ENCODE data around the gene SLC22A23.
A peak's percentile ranks its signal among the peaks of the same experiment; 100 is the strongest.
"Not testable (repeated sequence)": the region's sequence is repeated elsewhere in the genome, so short reads cannot be mapped to it uniquely, and the experiment has no call there.

SLC22A23 gene

DNA sequence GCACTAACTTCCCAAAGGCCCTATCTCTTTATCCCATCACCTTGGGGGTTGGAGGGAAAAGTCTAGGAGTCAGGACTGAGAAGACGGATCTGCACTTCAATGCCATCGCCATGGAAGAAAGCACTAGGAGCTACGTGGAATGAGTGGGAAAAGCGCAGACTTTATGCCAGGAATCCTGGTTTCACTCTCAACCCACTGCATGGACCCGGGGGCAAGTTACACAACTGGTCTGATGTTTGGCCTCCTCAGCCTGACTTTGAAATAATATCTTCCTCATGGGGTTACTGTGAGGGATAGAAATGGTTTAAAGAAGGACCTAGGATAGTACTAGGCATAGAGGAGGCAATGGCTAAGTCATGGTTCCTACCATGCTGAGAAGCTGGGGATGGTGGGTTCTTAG, 211.6 kb downstream of the SLC22A23 start:
- H3K4me3 ChIP-seq (ENCODE audit: low read depth, low read length): no peak overlapping the region
- TF ChIP-seq, protein P1, sequence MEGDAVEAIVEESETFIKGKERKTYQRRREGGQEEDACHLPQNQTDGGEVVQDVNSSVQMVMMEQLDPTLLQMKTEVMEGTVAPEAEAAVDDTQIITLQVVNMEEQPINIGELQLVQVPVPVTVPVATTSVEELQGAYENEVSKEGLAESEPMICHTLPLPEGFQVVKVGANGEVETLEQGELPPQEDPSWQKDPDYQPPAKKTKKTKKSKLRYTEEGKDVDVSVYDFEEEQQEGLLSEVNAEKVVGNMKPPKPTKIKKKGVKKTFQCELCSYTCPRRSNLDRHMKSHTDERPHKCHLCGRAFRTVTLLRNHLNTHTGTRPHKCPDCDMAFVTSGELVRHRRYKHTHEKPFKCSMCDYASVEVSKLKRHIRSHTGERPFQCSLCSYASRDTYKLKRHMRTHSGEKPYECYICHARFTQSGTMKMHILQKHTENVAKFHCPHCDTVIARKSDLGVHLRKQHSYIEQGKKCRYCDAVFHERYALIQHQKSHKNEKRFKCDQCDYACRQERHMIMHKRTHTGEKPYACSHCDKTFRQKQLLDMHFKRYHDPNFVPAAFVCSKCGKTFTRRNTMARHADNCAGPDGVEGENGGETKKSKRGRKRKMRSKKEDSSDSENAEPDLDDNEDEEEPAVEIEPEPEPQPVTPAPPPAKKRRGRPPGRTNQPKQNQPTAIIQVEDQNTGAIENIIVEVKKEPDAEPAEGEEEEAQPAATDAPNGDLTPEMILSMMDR (IDR thresholded peaks at IDR 0.05; ENCODE audit: low read depth, low read length): no peak

DNA sequence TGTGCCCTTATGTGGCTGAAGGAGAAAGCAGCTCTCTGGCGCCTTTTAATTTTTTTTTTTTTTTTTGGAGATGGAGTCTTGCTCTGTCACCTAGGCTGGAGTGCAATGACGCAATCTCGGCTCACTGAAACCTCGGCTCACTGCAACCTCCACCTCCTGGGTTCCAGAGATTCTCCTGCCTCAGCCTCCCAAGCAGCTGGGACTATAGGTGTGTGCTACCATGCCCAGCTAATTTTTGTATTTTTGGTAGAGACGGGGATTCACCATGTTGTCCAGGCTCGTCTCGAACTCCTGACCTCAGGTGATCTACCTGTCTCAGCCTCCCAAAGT, 212.1 kb downstream of the SLC22A23 start:
- H3K4me3 ChIP-seq (ENCODE audit: low read depth, low read length): not testable (repeated sequence)

DNA sequence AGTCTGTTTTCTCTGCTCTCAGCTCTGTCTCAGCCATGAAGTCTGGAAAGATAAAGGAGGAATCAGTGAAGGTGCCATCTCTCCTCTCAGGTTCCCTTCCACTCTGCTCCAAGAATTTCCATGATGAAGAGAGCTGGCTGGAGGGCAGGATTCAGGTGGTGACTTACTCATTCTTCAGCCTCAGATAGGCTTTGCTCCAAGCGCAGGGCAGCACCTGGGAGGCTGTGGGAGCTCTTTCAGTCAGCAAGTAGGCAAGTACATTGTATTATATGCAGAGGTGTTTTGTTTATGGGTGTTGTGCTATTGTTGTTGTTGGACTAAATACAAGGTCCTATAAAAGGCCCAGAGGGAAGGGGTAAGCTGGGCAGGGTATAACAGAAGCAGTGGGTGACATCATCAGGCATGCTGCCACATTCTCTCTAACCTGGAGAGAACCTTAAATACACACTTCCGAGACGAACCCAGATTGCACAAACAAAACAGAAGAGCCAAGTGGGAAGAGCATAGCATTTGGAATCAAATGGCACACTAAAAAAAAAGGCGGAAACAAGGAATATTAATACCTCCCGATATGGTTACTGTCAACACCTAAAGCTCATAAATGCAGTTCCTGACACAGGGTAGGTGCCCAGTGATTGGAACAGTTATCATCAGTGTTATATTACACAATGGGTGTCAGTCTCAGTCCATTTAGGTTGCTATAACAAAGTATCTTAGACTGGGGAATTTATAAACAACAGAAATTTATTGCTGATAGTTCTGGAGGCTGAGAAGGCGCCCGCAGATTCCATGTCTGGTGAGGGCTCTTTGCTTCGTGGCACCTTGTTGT, 212.6 kb downstream of the SLC22A23 start:
- H3K4me3 ChIP-seq (ENCODE audit: low read depth, low read length): no peak overlapping the region
- TF ChIP-seq, protein P1 (IDR thresholded peaks at IDR 0.05; ENCODE audit: low read depth, low read length): no peak

DNA sequence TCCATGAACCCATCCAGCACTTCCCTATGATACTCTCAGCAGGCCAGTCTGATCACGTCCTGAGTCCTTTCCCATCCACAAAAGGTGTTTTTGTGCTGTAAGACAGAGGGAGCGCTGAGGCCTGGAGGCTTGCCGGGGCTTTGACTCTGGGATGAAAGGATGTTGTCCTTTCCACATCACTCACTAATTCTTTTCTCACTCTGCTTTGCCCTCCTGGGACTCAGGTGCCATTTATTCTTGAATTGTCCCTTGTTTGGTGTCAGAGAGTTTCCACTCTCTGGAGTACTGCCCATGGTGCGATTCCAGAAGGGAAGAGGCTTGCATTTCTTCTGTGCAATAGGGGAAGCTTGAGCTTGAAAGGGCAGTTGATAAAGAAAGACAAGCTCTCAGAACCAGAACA, 214.1 kb downstream of the SLC22A23 start:
- TF ChIP-seq, protein P1 (IDR thresholded peaks at IDR 0.05; ENCODE audit: low read depth, low read length): no peak
- H3K4me3 ChIP-seq (ENCODE audit: low read depth, low read length): no peak overlapping the region

DNA sequence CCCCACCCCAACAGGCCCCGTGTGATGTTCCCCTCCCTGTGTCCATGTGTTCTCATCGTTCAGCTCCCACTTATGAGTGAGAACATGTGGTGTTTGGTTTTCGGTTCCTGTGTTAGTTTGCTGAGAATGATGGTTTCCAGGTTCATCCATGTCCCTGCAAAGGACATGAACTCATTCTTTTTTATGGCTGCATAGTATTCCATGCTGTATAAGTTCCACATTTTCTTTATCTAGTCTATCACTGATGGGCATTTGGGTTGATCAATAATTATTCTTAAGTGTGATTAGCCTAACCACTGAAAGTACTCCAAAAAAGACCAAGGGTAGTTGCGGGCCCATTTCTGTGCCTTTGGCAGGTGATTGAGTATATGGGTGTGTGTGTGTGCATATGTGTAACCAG, 215.1 kb downstream of the SLC22A23 start:
- H3K4me3 ChIP-seq (ENCODE audit: low read depth, low read length): not testable (repeated sequence)

DNA sequence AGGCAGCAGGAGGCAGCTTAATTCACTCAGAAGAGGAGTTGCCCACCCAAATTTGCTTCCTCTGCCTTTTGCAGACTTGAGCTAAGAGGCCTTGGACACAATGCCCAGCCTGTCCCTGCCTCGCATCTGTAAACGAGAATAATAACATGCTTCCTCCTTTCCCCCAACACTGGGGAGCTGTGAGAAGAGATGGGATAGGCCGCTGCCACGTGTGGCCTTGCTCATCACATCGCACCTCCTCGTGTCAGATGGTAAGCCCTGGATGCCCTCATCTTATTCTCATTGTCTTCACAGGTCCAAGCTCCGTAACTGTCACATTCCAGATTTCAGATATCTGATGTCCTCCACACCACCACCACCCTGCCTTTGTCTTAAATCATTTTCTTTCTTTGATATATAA, 216.3 kb downstream of the SLC22A23 start:
- H3K4me3 ChIP-seq (ENCODE audit: low read depth, low read length): no peak overlapping the region
- TF ChIP-seq, protein P1 (IDR thresholded peaks at IDR 0.05; ENCODE audit: low read depth, low read length): no peak

DNA sequence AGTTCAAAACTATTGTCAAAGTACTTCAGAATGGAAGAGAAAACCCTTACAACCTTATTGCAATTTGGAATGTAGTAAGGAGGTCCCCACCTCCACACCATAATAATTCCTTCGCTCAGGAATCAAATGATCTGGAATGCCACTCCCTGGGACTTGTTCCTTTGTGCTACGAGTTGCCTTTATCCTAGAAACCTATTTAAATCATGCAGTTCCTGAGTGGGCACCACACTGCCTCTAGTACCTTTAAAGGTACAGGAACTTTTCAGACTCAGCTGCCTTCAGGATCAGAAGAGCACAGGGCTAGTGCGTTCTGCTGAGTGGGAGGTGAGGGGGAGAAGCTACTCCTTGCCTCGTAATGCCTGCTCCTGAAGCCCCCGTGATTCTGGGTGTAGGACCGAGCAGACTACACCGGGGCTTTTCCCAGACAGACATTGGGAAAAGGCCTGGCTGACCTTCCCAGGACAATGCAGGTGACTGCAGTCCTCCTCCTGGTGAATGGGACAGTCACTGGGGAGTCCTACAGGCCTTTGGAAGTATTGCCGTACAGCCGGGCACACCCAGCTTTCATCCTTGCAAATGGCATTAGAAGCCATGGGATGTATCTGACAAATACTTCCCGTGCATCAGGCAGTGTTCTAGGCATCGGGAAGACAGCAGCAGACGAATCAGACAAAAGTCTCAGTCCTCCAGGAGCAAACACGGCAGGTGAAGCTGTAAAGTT, 217.6 kb downstream of the SLC22A23 start:
- TF ChIP-seq, protein P1 (IDR thresholded peaks at IDR 0.05; ENCODE audit: low read depth, low read length): 0 out of 2 replicates have a peak, but pooled peaks have one; percentile 6
- H3K4me3 ChIP-seq (ENCODE audit: low read depth, low read length): no peak overlapping the region

DNA sequence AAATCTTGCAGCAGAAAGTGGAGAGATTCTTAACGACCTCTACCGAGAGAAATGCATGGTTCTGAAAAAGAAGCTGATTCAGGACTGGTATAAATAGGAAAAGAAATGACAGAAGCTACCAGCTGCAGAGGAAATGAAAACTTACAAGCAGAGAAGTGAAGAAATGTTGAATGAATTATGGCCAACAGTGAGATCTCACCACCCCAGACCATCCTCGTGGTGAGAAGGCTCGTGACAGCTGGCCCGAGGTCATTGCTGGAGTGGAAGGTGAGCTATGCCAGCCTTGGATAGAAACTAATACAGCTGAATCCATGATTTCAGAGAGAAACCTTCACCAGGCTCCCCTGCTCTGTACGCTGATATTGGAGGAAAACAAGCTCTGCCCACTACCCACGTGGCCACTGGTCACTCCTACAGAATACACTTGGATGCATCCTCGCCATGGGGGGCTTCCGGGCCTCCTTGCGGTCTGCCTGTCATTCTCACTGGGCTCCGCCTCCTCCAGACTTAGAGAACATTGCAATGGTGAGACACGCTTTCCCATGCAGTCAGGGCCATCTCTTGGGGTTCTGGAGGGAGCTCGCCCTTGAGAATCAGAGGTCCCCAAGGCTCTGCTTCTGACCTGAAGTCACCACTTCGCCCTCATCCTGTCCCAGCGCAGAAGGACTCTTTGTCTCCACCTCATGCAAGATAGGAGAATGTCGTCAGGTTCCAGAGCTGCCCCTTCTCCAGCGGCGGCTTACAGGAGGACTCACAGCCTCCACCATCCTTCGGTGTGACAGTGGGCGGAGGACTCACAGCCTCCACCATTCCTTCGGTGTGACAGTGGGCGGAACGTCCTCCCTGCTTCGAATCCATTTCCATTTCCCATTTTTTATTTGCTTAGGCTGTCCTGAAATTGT, 218.8 kb downstream of the SLC22A23 start:
- H3K4me3 ChIP-seq (ENCODE audit: low read depth, low read length): no peak overlapping the region

More for the DNA sequence above, 218.8 kb downstream of the SLC22A23 start:
- TF ChIP-seq, protein P1 (IDR thresholded peaks at IDR 0.05; ENCODE audit: low read depth, low read length): no peak

Measured in WI38 (cell line).